Measurements from ENCODE around the gene ZPR1.

ZPR1 gene

DNA sequence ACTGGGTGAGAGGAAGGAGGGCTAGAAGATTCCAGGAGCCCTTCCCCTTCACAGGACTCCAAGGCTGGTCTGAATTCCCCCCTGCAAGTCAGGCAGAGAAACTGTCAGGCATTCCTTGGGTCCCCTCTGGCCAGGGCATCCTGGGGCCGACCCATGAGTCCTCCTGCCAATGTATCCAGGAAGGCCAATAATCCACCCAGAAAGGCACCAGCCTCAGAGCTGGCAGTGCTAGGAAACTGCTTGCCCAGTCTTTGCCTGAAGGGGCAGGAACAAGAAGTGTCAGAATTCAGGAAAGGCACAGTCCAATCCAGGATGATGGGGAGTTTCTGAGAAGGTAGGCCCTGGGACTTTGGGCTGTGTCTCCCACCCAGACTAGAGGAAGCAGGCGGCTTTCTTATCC, 56.0 kb downstream of the ZPR1 start:
- H3K4me3 ChIP-seq (ENCODE audit: low read length), result no peak overlapping the region
- no peak for TF ChIP-seq ZNF274 (IDR thresholded peaks at IDR 0.05; ENCODE audit: low read depth, low read length)

DNA sequence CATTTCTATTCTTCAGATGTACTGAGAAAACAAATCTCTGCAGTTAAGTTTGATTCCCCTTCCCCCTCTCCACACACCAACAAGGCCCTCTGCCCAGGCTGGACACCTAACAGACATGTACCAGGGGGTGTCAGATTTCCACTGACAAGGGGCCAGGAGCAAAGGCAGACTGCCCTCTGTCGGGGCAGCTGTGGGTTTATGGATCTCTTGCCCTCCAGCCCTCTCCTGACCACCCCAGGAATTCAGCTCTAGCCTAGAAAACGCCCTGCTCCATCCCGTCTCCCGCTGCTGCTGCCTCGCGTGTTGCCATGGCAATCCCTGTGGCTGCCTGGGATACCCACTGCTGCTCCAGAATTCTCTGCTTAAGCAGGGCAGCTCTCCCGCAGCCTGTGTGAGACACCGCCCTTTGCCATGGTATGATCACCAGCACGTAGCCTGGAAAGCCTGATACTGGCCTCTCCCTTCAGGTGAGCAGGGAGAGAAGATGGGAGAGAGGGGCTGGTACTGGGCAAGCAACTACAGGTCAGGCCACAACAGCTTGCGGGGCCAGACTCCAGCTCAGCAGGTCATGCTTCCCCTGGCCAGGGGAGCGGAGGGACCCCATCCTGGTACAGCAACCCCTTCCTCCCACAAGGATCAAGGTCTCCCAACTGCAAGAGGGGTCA, 56.6 kb downstream of the ZPR1 start:
- H3K4me3 ChIP-seq (ENCODE audit: low read length), result no peak overlapping the region
- no peak for TF ChIP-seq ZNF274 (IDR thresholded peaks at IDR 0.05; ENCODE audit: low read depth, low read length)

DNA sequence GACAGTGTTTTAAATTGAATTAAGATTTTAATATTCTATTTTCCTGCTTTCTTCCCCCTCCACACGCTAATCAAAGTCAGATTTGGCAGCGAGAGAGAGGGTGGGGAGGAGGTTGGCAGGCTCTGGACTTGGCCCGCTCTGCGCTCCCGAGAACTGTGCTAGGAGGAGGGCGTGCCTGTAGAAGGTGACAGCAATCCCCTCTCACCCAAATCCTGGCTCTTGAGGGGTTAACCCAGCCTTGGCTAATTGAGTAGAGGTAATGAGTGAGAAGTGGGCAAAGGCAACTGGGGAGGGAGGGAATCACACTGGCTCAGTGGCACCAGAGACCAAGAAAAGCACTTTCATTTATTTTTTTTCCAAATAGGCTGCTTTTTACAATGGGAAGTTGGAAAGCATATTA, 57.2 kb downstream of the ZPR1 start:
- no peak for TF ChIP-seq ZNF274 (IDR thresholded peaks at IDR 0.05; ENCODE audit: low read depth, low read length)
- no peak overlapping the region for H3K4me3 ChIP-seq (ENCODE audit: low read length)

DNA sequence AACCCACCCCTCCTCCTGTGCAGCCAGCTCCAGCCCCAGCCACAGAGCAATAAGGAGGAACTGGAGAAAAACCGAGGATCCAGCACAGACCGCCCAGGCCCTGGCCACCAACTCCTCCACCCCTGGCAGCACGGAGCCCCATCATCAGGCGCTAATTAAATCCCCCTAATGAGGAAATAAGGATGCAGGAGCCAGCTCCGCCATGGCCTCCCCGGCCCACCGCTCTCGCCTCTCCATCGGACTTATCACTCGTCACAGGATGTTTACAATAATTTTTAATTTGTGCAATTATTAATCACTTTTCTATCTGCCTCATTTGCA, 57.6 kb downstream of the ZPR1 start:
- H3K4me3 ChIP-seq (ENCODE audit: low read length), result no peak overlapping the region
- TF ChIP-seq ZNF274 (IDR thresholded peaks at IDR 0.05; ENCODE audit: low read depth, low read length), result no peak

DNA sequence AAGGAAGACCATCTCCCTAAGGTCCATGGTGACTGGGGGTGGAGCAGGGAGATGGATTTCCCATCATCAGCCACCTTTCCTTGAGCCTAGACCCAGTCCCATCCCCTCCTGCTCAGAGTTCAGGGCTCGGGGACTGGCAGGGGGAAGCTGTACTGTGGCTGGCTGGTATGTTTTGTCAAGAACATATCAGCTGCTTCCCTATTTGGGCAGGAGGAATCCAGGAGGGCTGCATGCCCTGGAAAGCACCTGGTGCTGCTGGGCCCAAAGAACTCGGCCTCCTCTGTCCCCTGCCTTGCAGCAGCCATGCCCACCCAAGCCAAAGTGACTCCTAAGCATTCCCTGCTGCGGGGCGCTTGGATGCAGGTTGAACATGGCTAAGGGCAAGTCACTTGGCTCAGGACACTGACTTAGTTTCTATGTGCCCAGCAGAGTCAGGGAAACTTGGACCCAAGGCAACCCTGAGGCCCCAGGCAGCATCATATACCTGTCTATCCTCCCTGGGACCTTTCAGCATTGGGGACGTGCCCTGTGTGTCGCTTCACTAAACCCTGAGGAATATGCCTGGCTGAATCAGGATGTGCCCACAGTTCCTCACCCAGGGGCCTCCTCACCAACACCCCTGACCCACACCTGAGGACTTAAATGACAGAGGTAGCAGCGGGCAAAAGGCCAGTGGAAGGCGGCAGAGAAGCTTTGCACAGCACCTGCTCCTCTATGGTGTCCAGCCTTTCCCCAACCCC, 58.2 kb downstream of the ZPR1 start:
- H3K4me3 ChIP-seq (ENCODE audit: low read length), result no peak overlapping the region
- no peak for TF ChIP-seq ZNF274 (IDR thresholded peaks at IDR 0.05; ENCODE audit: low read depth, low read length)

DNA sequence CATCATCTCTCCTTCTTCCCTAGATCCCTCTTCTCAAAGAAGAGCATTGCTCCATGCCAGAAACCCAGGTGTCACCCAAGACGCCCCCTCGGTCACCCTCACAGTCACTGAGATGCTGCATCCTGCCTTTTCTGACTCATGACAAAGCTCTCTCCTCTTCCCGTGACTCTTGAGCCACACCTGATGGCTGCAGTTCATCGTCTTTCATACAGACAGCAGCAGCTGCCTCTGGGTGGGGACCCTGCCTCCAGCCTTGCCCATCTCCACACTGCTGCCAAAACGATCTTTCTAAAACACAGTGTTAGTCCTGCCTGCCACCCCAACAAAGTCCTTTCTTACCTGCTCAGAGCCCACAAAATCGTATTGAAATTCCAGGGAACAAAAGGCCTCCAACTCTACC, 59.8 kb downstream of the ZPR1 start:
- no peak for TF ChIP-seq ZNF274 (IDR thresholded peaks at IDR 0.05; ENCODE audit: low read depth, low read length)
- H3K4me3 ChIP-seq (ENCODE audit: low read length), result no peak overlapping the region

DNA sequence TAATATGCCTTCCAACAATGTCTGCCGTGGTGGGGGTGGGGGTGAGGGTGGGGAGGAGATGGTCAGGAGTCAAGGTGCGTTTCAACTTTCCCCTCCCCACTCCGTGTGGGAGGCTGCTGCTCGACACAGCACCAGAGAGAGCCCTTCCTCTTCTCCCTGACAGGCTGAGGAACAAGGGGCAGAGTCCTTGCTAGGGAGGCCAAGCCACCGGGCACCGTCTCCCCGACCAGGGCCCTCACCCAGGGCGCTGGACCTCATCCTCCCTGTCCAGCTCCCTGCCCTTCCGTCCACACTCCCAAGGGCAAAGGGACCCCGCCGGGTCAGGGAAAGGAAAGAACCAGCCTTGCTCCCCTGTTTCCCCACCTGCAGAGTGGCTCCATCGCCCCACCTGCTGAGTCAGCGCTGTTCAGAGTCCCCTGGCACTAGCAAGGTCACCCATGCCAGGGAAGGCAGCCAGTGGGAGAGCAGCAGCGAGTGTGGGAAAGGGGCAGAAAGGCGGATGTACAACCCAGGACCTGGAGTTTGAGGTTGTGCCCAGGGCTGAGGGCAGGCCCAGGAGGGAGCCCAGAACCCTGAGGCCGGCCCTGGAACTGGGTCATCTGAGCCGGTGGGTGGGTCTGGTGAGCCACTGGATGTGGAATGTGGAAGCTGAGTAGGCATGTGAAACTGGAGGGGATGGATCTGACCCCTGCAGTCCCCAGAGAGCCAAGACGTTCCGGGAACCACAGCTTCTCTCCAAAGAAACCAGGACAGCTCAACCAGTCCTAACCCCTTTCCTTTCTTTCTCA, 62.2 kb downstream of the ZPR1 start:
- no peak for TF ChIP-seq ZNF274 (IDR thresholded peaks at IDR 0.05; ENCODE audit: low read depth, low read length)
- H3K4me3 ChIP-seq (ENCODE audit: low read length), result no peak overlapping the region

DNA sequence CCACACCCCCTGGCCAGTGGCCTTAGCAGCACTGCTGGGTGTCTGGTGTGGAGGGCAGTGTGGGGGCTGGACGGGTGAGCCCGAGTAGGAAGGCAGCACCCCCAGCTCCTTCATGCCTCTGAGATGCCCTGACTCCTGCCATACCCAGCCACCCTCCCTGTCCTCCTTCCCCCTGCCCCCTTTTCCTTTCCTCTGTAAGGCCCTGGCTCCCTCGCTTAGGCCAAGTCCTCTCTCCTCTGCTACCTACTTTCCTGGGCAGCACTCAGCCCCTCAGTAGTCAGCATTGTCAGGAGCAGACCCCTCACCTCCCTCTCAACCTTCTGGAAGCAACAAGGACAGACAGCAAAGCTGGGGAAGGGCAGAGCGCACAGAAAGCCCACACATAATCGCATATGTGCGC, 63.0 kb downstream of the ZPR1 start:
- TF ChIP-seq ZNF274 (IDR thresholded peaks at IDR 0.05; ENCODE audit: low read depth, low read length), result no peak
- H3K4me3 ChIP-seq (ENCODE audit: low read length), result no peak overlapping the region

Data from GM08714 (cell line).